Measurements from ENCODE around the gene IKZF2. TPM values are rescaled to one million over a fixed set of nuclear protein-coding genes. Genes with fewer than 3 reads are reported as not detected.

The IKZF2 gene
- polyA plus RNA-seq, 1 experiment, result 7.1 TPM

DNA sequence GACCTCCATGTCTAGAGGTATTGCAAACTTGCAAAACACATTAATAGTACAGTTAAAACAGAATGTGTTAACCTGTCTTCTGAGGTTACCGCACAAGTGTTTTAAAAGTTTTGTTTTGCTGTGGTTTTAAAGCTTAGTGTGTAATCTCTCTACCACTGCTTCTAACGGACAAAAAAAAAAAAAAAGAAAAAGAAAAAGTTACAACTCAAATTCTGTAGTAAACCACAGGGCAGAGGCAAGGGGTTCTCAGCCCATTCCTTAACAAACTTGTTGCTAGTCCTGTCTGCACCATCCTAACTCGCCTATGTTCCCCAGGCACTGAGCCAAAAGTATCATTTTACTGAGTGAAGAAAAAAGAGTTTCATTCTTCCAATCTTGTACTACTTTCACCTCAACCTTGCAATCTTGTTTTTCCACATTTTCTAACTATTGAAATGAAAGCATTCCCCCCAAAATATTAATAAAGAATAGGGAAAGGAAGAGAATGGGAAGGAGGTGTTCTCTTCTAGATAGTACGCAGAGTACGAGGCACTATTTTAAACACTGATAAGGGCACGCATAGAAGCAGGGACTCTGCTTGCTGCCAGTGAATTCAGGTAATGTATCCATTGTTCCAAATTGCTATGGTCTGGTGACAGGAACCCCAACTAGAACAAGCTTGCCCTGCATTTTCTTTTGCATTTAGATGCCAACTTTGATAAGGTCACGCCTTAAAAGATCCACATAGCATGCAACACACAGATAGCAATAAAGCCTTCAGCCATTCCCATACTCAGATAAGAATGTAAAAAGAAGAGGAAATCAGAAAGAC, 47.1 kb downstream of the IKZF2 start:
- no peaks in the 10 kb centered on the region for H3K27me3 ChIP-seq (ENCODE audit: control insufficient read depth, insufficient read depth, low read length)
- ChIA-PET CTCF (no interaction called here), POLR2A (no interaction called here)
- H3K4me3 ChIP-seq (ENCODE audit: low read depth, low read length), result no peak overlapping the region
- peak; percentile 13 for DNase-seq (ENCODE audit: low read depth, low spot score)
- H3K27ac ChIP-seq (ENCODE audit: low read depth, low read length), result no peak overlapping the region
- H3K9me3 ChIP-seq (ENCODE audit: control insufficient read depth, insufficient read depth, low read length), result no peaks in the 10 kb centered on the region
- TF ChIP-seq, protein P1, sequence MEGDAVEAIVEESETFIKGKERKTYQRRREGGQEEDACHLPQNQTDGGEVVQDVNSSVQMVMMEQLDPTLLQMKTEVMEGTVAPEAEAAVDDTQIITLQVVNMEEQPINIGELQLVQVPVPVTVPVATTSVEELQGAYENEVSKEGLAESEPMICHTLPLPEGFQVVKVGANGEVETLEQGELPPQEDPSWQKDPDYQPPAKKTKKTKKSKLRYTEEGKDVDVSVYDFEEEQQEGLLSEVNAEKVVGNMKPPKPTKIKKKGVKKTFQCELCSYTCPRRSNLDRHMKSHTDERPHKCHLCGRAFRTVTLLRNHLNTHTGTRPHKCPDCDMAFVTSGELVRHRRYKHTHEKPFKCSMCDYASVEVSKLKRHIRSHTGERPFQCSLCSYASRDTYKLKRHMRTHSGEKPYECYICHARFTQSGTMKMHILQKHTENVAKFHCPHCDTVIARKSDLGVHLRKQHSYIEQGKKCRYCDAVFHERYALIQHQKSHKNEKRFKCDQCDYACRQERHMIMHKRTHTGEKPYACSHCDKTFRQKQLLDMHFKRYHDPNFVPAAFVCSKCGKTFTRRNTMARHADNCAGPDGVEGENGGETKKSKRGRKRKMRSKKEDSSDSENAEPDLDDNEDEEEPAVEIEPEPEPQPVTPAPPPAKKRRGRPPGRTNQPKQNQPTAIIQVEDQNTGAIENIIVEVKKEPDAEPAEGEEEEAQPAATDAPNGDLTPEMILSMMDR (IDR thresholded peaks at IDR 0.05; ENCODE audit: low read depth, low read length), result no peak

DNA sequence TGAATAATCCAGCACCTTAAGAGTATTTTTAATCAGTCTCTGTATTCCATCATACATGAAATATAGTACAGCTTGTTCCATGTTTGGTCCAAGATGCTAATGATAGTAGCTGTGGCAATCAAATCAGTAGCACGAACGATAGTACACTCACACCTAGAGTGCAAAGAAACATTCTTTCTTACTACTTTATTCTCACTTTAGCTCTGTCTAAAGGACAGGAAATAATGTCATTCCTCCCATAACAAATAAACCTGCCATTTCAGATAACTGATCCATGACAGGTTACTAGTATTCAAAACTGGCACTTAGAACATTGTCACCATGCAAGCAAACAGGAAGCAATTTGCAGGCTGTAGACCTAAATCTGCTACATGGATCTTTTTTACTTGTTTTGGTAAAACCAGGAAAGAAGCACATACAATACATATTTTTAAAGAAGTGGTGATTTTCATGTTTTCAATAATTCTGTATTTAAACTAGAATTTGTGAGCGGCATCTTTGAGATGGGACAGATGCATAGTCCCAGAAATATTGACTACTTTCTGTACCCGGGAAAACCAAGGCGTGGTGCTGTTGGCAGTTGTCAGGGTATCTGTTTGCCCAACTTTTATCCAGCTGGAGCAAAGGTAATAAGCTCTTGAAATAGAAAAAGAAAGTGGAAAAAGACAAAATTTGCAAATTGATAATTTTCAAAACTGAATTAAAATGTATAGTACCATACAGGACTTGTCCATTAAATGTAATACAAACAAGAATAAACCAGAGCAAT, 49.5 kb downstream of the IKZF2 start:
- Histone ChIP-seq H3K27ac (ENCODE audit: low read depth, low read length) (no peak overlapping the region), H3K4me3 (ENCODE audit: low read depth, low read length) (no peak overlapping the region), H3K27me3 (ENCODE audit: control insufficient read depth, insufficient read depth, low read length) (no peaks in the 10 kb centered on the region), H3K9me3 (ENCODE audit: control insufficient read depth, insufficient read depth, low read length) (no peaks in the 10 kb centered on the region)
- POLR2A ChIA-PET, result no interaction called here
- TF ChIP-seq, protein P1 (IDR thresholded peaks at IDR 0.05; ENCODE audit: low read depth, low read length), result no peak
- CTCF ChIA-PET, result no interaction called here
- DNase-seq (ENCODE audit: low read depth, low spot score), result no peak

DNA sequence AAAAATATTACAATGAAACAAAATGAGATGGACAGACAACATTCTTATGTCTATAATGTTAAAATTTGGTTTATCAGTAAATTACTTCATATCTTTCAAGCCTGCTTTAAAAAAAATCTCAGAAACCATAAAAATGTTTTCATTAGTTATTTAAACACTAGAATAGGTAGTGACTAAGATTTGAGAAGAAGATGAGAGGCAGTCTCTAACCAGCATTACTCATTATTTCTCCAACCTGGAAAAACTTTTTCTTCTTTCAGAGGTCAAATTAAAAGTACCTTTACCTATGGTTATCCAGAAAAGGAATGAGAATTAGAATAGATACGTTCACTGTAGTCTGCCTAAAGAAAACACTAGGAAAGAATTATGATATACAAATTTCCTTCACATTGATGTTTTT, 50.3 kb downstream of the IKZF2 start:
- Histone ChIP-seq H3K9me3 (ENCODE audit: control insufficient read depth, insufficient read depth, low read length) (no peaks in the 10 kb centered on the region), H3K4me3 (ENCODE audit: low read depth, low read length) (no peak overlapping the region), H3K27ac (ENCODE audit: low read depth, low read length) (no peak overlapping the region), H3K27me3 (ENCODE audit: control insufficient read depth, insufficient read depth, low read length) (no peaks in the 10 kb centered on the region)
- CTCF ChIA-PET, result no interaction called here
- TF ChIP-seq, protein P1 (IDR thresholded peaks at IDR 0.05; ENCODE audit: low read depth, low read length), result no peak
- no peak for DNase-seq (ENCODE audit: low read depth, low spot score)
- POLR2A ChIA-PET, result no interaction called here

DNA sequence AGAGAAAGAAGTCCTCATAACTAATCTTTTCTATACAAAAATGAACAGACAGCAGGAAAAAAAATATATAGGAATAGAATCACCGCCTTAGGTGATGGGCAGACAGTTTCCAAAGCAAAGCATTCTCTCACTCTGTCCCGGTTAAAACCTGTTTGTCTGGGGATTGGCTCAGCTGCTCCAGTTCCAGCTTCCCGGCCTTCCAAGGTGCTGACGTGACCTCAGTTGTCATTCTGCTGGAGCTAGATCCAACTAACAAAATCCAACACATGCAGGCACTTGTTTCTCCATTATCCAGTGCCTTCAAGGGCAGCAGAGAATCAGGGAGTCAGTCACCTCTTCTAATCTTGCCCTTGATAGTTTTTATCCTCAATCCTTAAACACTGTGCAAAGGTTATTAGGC, 52.8 kb downstream of the IKZF2 start:
- Histone ChIP-seq H3K4me3 (ENCODE audit: low read depth, low read length) (no peak overlapping the region), H3K9me3 (ENCODE audit: control insufficient read depth, insufficient read depth, low read length) (no peaks in the 10 kb centered on the region), H3K27me3 (ENCODE audit: control insufficient read depth, insufficient read depth, low read length) (no peaks in the 10 kb centered on the region), H3K27ac (ENCODE audit: low read depth, low read length) (no peak overlapping the region)
- POLR2A ChIA-PET, result no interaction called here
- TF ChIP-seq, protein P1 (IDR thresholded peaks at IDR 0.05; ENCODE audit: low read depth, low read length), result no peak
- no peak for DNase-seq (ENCODE audit: low read depth, low spot score)
- CTCF ChIA-PET, result no interaction called here

DNA sequence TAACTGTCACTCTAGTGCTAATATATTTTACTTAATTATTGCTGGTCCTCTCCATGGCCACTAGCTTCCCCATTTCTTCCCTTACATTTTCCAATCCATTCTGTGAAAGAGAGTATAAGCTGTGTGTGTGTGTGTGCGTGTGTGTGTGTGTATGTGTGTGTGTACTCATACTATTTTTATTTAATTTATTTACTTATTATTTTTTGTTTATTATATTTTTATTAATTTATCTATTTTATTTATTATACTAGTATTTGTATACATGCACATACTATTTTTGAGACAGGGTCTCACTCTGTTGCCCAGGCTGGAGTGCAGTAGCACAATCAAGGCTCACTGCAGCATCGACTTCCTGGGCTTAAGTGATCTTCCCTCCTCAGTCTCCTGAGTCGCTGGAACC, 59.6 kb downstream of the IKZF2 start:
- H3K9me3 ChIP-seq (ENCODE audit: control insufficient read depth, insufficient read depth, low read length), result no peaks in the 10 kb centered on the region
- CTCF ChIA-PET, result no interaction called here
- POLR2A ChIA-PET, result no interaction called here
- no peaks in the 10 kb centered on the region for H3K27me3 ChIP-seq (ENCODE audit: control insufficient read depth, insufficient read depth, low read length)
- TF ChIP-seq, protein P1 (IDR thresholded peaks at IDR 0.05; ENCODE audit: low read depth, low read length), result no peak
- H3K27ac ChIP-seq (ENCODE audit: low read depth, low read length), result no peak overlapping the region
- no peak for DNase-seq (ENCODE audit: low read depth, low spot score)
- H3K4me3 ChIP-seq (ENCODE audit: low read depth, low read length), result no peak overlapping the region

Data from AG04450 (cell line).